GM21515 (cell line): ENCODE measurements around the gene SLC25A21.
"Not testable (repeated sequence)": the region's sequence is repeated elsewhere in the genome, so short reads cannot be mapped to it uniquely, and the experiment has no call there.

Source experiments
- ATAC-seq: cut with Tn5 transposase; IDR thresholded peaks from one replicate; pipeline ENCODE4 v1.9.1; 2021; ENCODE audit not compliant: unreplicated experiment

SLC25A21 gene

DNA sequence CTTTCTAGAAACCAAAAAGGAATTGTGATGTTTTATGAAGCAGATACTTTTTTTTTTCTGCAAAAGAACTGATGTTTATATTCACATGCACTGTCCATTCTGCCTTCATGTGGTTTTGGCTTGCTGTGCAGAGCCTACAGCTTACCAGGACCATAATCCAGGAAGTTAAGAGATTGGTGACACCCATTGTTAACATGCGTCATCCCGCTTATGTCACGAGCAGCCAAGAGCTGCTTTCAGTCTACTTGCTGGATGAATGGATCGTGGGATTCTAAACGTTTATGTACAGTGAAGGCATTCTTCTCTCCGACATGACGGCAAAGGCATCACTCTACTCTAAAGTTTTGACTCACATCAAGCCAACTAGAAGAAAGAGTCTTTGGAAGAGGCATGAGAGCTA, 434.1 kb downstream of the SLC25A21 start:
- ATAC-seq: no peak

DNA sequence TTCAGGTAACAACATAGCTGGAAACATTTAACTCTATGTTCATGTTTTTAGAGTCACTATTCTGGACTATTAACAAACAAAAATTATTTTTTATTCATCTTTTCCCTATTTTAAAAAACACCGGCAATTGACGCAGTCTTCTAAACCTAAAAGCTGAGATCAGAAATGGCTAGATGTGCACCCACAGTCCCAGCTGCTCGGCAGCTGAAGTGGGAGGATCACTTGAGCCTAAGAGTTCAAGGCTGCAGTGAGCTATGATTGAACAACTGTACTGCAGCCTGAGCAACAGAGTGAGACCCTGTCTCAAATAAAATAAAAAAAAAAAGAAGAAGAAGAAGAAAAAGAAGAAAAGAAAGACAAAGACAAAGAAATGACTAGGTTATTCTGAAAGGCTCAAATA, 446.3 kb downstream of the SLC25A21 start:
- no peak for ATAC-seq

DNA sequence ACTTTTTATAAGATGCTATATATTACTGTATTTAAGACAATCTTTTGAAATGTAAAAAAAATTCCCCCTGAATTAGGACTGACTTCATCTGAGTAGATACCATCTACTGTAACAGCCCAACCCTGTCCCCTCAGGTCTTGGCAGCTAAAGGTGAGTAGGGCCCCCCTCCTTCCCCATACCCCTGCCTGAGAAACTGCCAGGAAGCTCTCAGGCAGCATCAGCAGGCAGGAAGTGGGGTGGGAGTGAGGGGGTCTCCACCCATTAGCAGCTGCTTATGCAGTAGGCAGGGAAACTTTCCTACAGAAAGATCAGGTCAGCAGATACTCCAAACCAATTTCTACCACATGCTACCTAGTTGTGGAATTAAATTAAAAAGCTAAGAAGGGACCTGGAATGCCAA, 448.2 kb downstream of the SLC25A21 start:
- ATAC-seq: no peak

DNA sequence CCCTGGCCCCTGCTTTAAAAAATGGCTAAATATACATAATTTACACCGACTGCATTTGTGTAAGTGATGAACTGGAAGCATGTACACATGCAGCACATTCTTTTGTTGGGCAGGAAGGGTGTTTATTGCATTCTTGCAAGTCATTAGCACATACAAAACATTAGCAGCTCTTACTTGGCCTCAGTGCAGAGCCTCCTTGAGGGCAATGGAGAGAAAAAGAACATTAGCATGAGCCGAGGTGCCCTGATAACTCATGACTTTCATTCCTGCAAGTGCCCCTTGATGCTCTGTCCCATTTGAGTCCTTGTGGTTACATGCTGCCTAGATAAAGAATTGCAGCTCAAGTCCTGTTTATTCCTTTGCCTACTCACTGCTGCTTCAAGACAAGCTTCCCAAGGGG, 448.9 kb downstream of the SLC25A21 start:
- ATAC-seq: no peak

DNA sequence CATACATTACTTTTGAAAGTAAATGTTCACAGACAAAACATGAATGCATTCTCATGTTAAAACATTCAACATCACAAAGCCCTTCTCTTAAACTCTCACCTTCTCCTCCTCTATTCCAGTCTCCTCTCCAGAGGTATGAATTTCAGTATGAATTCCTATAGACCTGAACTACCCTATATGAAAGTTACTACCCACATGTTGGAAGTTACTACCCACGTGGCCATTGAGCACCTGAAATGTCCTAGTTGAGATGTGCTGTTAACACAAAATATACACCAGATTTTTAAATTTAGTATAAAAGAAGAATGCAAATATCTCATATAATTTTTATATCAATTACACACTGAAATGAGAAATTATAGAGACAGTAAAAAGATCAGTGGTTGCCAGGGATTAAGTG, 450.5 kb downstream of the SLC25A21 start:
- ATAC-seq: no peak

DNA sequence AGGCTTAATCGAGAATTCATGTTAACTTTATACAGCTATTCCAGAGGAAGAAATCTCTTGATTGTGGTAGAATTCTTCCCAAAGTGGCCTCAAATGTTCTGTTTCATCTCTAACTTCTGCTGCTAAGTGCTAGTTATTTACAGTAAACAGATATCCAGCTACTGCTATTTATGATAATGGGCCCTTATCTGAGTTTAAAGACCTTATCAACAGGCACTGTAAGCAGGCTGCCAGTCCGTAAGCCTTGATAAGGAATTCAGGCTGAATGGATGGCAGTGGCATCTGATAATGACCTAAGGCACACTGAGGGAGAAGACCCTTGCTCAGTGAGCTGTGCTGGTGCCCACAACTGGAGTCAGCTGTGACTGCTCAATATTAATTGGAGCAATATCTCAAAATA, 451.7 kb downstream of the SLC25A21 start:
- no peak for ATAC-seq

DNA sequence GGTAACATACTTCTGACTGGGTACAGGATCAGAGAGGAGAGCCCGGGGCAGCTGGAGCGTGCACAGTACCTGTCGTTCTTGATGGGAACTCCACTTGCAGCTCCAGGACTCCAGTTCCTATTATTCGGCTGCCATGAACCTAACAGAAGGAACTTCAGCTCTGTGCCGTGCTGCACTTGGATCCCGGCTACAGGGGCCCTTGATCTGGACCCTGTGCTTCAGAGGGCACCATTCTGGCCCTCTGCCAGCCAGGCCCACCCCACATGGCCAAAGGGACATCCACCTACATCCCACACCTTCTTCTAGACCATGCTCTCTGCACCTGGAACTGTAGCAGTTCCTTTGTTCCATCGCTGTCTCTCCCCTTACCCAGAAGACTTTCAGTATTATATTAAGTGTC, 452.6 kb downstream of the SLC25A21 start:
- ATAC-seq: no peak

DNA sequence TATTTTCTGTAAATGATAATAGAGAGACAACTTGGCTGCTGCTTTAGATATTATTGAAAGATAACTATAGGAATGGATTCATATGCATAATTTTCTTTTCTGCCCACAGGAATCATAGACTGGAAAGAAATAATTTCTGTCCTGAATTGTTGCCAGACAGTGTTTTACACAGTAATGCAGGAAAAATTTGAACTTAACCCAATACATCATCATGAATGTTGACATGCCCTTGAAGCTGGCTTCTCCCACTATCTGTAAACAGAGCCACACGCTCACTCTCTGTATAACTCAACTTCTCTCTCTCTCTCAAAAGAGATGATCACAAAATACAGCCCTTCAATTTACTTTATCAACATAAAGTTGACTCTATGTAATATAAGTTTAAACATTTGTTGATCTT, 454.2 kb downstream of the SLC25A21 start:
- no peak for ATAC-seq

DNA sequence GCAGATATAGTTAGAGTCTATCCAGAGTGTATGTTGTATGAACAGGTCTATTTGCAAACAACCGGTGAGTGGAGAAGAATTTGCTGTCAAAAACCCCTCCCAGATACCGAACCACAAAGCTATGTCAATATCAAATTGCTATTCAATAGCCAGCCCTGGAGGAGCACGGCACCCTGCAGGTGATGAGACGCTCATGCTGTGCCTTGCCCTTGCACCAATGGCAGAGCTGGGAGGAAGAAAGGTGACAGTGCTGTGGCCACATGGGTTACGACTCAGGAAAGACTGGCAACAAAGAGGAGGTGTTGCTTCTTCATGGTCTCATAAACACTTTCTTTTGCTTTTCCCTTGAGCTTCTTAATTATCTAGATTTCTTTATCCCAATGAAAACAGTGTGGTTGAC, 455.0 kb downstream of the SLC25A21 start:
- no peak for ATAC-seq

DNA sequence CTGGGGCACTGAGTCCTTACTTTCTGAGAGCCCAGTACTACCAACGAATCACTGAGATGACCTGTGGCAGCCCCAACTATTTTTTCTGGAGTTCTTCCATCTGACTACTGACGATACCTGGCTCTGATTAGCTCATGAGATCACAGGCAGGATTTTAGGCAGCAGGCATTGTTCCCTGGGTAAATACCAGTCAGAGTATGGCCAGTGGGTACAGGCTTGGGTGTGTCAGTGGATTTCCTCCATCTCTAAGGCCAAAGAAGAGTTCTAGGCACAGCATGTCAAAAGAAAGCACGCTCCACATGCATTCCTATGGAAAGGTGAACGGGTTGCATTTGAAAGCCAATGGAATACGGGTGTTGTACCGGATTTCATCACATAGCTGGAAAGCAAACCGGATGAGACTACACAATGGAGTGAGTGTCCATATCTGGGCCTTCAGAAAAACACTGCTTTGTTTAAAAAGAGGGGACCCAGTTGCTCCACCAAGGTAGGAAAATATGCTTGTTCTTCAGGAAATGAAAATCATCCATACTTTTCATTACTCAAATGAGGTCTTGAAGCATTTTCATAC, 455.7 kb downstream of the SLC25A21 start:
- ATAC-seq: no peak

DNA sequence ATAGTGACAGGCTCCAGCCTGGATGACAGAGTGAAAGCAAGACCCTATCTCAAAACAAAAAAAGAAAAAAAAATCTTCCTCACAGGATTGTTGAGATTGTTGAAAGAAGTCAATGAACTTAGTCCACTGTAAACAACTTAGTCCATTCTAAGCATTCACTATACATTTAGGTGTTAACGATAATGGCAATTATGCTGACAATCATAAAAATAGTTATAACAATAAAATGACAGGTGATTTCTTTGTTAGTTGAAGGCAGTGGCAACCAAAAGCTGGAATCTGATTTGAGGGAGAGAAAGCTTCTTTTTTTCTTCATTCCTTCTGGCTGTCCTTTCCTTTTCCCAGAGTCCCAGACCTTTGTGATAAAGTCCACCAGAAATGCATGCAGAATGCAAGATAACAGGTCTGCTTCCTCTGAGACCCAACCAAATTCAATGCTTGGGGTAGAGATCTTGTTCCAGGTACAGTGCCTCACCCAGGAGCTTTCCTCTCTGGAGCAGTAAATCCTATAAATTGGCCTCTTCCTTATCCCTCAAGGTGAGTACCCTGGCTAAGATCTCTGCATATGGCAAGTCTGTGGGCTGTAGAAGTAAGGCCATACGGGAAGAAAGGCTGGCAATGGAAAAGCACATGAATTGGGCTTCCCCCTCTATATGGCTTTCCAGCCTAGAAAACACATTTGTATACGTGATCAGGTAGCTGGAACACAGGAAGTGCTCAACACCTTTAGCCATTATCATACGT, 458.3 kb downstream of the SLC25A21 start:
- no peak for ATAC-seq

DNA sequence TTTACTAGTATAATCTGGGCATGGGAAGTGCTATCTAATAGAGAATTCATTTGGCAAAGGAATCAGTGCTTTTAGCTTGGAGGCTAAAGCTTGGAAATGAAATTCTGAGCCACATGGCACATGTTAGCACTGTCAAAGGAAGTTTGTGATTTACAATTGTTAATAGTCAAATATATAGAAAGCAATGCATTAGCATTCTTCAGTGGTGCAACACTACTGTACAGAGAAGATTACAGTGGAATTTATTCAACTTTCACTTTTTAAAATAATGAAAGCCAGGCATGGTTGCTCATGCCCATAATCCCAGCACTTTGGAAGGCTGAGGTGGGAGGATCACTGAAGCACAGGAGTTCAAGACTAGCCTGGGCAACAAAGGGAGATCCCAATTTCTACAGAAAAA, 464.8 kb downstream of the SLC25A21 start:
- no peak for ATAC-seq

DNA sequence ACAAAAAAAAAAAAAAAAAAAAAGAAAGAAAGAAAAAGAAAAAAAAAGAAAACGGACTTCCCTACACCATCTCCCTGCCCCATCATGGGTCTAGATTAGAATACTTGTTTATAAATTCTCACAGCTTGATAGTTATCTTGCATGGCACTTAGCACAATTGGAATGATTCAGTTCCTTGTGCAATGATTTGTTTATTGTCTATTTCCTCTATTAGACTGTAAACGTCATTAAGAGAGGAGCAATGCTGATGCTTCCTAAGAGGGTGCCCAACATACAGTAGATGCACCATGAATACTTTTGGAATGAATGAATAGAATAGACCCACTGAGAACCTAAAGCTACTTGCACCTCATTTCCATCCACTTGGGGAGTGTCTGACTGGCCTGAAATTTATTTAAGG, 469.9 kb downstream of the SLC25A21 start:
- no peak for ATAC-seq

DNA sequence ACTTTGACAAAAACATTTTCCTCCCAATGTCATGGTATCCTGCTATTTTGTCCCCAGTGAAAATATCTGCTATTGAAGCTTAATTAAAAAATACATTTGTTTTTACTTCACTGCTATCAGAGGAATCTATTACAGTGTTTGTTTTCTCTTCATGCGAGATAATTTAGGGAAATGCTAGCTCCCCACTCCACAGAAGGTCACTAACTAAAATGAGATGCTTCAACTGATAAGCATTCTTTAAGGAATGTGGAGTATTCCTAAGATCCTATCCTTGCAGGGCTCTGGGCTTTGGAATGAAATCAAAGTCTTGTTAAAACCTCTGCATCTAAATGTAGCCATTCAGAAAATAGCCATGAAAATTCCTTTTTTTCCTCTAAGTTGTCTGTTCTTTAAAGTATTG, 471.3 kb downstream of the SLC25A21 start:
- ATAC-seq: no peak

DNA sequence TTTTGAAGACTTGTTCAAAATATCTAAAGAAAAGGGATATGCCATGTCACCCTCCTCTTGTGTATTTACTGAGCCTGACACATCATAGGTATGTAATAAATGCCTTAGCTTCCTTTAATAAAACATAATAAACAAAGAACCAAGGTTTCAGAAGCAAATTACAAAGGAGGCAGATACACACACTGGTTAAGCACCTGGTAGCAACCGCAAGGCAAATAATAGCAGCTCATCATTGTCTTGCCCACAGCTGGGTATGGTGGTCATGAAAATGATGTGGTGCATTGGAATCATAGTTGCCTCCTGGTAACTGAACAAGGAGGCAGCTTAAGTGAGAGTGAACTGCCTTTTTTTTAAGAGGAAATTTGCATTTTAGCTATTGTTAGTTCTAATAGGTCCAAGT, 471.8 kb downstream of the SLC25A21 start:
- no peak for ATAC-seq

DNA sequence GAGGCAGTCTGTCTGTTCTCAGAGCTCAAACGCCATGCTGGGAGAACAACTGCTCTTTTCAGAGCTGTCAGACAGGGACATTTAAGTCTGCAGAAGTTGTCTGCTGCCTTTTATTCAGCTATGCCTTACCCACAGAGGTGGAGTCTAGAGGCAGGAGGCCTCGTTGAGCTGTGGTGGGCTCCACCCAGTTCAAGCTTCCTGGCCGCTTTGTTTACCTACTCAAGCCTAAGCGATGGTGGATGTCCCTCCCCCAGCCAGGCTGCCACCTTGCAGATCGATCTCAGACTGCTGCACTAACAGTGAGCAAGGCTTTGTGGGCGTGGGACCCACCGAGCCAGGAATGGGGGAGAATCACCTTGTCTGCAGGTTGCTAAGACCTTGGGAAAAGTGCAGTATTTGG, 473.0 kb downstream of the SLC25A21 start:
- not testable (repeated sequence) for ATAC-seq

DNA sequence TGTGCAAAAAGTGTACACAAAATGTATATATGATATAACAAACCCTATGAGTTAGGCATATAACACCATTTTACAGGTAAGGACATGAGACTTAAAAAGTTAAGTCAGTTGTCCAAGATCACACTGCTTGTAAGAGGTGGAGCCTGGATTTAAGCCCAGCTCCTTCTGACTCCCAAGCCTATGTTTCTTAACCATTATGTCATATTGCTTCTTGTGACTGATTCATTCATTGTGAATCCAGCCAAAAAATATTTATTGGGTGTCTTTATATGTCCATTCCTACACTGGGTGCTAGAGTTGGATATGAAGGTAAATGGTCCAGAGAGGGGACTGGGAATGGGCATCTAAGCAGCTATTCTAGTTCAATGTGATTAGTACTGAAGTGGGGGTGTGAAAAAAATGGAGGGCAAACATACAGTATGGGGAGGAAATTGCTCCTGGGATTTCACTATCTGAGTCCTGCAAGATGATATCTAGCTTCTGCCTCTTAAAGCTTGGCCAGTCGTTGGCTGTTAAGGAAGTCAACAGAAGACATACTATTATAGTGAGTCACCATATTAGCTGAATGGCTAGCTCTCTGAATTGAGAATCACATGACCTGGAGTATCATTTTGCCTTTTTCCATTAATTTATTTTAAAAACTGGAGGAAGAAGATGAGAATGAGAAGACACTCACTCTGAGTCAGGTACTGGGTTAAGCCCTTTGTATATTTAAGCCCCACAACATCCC, 481.9 kb downstream of the SLC25A21 start:
- ATAC-seq: no peak

DNA sequence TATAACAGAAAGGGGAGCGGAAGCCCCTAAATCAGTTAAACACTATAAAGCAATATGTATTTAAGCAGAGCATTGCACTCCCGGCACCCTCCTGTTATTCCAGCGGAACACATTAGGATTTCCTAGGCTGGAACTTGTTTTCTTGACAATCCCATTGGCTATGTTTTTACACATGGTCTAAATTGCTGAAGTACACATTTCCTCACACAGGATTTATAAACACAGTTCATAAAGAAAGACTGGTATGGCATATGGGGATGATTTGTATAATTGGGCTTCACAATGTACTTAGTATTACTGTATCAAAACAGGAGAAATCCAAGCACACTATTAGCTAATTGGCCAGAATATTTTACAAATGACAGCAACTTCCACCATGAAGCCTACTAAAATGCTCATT, 487.5 kb downstream of the SLC25A21 start:
- no peak for ATAC-seq

DNA sequence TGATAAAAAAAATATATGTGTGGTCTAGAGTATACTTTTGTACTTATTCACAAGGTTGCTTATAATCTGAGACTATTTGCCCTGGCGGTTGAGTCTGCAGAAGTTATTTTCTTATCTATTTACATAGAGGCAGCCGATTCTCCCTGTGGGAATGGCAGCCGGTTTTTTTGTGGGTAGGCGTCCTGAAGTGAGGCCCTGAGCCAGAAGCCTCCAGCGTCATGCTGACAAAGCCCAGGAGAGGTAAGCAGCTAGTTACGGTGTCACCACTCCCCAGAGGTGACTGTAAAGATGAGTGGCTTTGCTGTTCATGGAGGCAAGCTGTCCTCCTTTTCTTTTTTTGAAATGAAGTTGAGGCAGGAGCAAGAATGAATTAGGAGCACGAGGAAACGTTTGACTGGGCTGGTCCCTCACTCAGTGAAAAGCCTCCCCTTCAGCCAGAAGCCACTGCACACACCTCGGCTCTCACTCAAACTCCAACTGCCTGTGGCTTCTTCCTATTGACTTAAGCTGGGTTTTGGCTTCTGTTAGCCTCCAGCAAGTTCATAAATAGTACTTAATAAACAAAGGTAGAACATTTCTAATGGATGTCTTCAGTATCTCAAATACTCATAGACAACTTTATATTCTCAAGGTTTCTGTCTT, 489.2 kb downstream of the SLC25A21 start:
- ATAC-seq: no peak

DNA sequence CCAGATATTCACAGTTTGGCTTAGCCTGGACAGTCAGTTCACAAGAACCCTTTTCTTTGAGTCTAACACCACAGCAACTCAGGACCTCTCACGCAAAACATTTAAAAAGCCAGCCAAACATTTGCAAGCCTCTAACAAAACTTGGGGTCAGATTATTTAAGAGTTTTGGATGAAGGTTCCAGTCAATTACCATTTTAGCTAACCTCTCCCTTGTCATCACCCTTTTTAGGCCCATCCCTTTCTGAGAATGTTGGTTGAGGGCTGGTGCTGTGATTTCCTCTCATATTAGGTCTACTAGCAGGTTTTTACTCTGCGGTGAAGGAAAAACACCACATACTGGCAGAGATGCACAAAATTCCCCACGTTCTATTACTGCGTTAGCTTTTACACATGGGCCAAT, 490.1 kb downstream of the SLC25A21 start:
- no peak for ATAC-seq

DNA sequence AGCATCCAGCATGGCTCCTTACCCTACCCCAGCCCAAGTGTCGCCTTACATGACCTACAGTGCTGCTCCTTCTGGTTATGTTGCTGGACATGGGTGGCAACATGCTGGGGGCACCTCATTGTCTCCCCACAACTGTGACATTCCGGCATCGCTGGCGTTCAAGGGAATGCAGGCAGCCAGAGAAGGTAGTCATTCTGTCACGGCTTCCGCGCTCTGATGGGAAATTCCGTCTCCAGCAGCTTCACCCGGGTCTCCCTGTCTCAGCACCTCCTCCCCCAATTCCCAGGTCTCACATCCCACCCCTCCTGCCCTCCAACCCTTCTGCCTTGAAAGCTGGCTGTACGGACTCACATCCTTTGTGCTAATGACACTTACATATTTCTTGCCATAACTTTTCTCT, 496.2 kb downstream of the SLC25A21 start:
- ATAC-seq: no peak

DNA sequence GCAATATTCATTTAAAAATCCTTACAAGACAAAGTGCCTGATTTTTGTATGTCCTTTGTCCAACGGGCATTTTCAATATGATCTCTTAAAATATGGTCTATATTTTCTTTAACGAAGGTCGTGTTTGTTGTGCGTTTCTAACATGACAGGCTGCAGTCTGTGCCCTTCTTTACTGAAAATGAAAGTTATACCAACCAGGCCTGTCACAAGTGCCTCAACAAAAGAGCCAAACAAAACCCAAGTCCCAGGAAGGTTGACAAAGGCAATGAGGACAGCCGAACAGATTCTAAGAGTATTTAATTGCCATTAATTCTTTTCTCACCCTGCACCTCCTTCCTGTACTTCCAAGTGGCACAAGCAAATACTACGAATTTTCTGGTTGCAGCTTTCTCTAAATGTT, 496.8 kb downstream of the SLC25A21 start:
- ATAC-seq: no peak
